Activated naive CD4-positive, alpha-beta T cell (primary cell): ENCODE measurements around the gene NDUFC1.

ENCODE experiments used
- DNase-seq, 4 experiments: peaks; one replicate each; lab custom pipeline; 2025; lab: John Stamatoyannopoulos, UW

Gene NDUFC1

DNA sequence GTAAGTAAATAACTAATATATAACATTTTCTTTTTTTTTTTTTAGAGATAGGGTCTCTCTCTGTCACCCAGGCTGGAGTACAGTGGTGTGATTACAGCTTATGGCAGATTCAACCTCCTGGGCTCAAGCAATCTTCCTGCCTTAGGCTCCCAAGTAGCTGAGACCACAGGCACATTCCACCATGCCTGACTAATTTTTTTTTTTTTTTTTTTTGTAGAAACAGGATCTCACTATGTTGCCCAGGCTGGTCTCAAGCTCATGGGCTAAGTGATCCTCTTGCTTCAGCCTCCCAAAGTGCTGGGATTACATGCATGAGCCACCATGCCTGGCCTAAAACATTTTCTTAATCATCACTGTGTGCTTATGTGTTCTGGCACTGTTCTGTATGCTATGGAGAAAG lies 55.0 kb downstream of the NDUFC1 start:
- no peak for DNase-seq

- no peak for DNase-seq
Observed at GRCh38 chr4:139246166-139246565, 56.1 kb downstream of the NDUFC1 start.

DNA sequence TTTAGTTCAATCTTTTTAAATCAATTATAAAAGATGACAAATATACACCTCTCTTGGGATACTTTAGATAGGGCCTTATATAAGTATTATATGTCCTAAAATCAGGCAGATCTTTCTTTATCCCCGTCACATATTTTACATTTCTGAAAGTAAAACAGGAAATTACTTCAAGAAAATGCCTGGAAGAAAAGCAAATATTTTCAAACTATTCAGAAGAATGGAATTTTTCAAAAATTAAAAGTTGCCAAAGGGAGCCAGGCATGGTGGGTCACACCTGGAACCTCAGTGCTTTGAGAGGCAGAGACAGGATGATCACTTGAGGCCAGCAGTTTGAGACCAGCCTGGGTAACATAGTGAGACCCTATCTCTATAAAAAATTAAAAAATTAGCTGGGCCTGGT lies 56.7 kb downstream of the NDUFC1 start:
- no peak for DNase-seq

- no peak for DNase-seq
Observed at GRCh38 chr4:139243448-139244365, 58.6 kb downstream of the NDUFC1 start.

DNA sequence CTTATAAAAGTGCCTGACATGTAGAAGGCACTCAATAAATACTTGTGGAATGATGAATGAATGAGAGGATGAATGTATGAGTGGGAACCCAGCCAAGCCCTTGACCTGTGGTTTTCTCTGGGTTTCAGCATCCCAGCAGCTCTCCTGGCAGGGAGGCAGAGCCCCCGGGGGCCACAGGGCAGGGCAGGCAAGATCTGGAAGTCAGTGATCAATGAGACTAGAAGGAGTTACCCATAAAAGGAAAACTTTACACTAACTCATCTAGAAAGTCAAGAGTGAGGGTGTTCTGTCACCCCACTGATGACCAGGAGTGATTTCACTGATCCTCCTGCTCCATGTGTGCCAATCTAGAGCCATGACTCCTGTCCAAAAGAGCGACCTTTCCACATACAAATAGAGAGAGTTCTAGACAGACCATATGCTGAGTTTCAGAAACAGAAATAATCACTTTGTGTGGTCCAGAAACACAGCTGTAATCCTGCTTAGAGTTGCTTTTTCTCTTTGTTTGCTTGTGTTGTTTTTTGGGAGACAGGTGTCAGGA lies 59.7 kb downstream of the NDUFC1 start:
- no peak for DNase-seq

DNA sequence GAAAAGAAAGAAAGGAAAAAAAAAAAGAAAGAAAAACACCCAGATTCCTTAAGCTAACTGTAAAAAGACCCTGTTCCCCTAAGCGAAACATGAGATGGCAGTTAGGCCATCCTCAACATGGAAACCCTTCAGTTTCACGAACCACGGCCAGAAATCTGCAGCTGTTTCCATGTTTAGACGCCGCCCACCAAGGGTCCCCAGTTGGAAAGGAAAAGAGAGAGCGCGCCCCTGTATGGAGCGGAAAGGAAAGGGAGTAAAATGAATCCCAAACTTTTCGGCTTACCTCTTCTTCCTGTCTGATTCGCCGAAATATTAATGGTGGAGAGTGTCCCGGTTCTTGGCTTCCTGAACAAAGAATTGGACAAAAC lies 60.5 kb downstream of the NDUFC1 start:
- DNase-seq, result no peak

DNA sequence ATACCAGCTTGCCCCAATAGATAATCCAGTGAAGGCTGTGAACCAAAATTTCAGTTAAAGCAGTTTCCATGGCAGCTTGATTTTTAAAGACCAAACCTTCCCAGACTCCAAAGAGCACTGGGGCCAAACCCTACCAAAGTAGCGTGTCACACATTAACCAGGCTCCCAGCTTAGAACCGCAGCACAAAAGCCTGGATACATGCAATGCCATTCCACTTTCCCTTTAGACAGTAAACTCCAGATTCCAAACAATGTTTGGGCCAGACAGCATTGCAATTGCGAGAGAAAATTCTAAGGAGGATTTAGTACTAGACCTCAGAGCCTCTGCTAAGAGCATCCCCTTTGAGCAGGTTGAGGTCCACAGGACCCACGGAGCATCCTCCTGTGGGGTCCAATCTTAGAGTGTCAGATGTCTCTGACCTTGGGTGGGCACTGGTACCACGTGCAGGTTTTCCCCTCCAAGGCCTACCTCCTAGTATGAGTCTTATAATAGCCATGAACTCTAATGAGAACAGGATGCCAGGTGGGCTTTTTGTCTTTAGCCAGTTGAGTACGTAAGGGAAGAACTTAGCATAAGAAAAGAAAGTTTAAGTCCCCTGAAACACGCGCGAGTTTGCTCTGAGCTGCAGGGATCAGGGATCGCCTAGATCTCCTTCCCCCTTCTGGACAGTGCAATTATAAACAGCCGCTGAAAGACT lies 61.0 kb downstream of the NDUFC1 start:
- no peak for DNase-seq
